HepG2 (cell line): ENCODE data around the gene PCAT6. TPM values are rescaled to one million over a fixed set of nuclear protein-coding genes. Genes with fewer than 3 reads are reported as not detected.

Experiments
- BRD4 ChIP-seq: sonication (generic); formaldehyde crosslinking; IDR thresholded peaks from 2 replicates; pipeline ENCODE4 v1.4.0; 2020; ENCODE audit warnings: missing genetic modification reagents
- BRF2 ChIP-seq: sonication (generic); formaldehyde crosslinking; IDR thresholded peaks from 2 replicates; pipeline ENCODE4 v1.8.1; 2022; ENCODE audit warnings: mild to moderate bottlenecking, missing genetic modification reagents
- EED ChIP-seq: sonication (generic); formaldehyde crosslinking; IDR thresholded peaks from 2 replicates; pipeline ENCODE4 v1.5.0; 2020; ENCODE audit warnings: mild to moderate bottlenecking, missing genetic modification reagents
- FOSL2 ChIP-seq: sonication (generic); formaldehyde crosslinking; IDR thresholded peaks from 2 replicates; pipeline ENCODE4 v1.4.0; 2020; ENCODE audit warnings: missing genetic modification reagents
- MXI1 ChIP-seq: IDR thresholded peaks from 3 replicates; pipeline ENCODE4 v1.6.1; 2012; ENCODE audit warnings: low read depth, low read length, inconsistent platforms, borderline replicate concordance
- NCOR1 ChIP-seq: fragments of 200-600 bp; sonication (generic); IDR thresholded peaks from 2 replicates; pipeline ENCODE4 v1.7.0; 2017; ENCODE audit warnings: antibody characterized with exemption, low read length, borderline replicate concordance
- NFRKB ChIP-seq: fragments of 450-650 bp; IDR thresholded peaks from 2 replicates; pipeline ENCODE4 v1.6.1; 2017
- NONO ChIP-seq, 2 experiments: fragments of 450-650 bp in 1 of 2; sonication (generic) in 1 of 2; formaldehyde crosslinking in 1 of 2; IDR thresholded peaks in 1 of 2; conservative IDR thresholded peaks in 1 of 2; 2 replicates each; pipeline versions ENCODE4 v1.6.1 to v1.8.0; 2017 to 2022; ENCODE audit warnings: mild to moderate bottlenecking in 1 of 2, missing genetic modification reagents in 1 of 2, moderate library complexity in 1 of 2
- POGK ChIP-seq: sonication (generic); formaldehyde crosslinking; conservative IDR thresholded peaks from 2 replicates; pipeline ENCODE4 v1.8.0; 2022; ENCODE audit warnings: mild to moderate bottlenecking, moderate library complexity, missing genetic modification reagents
- PRDM4 ChIP-seq: sonication (generic); formaldehyde crosslinking; IDR thresholded peaks from 2 replicates; pipeline ENCODE4 v1.9.0; 2021; ENCODE audit warnings: missing genetic modification reagents, borderline replicate concordance
- RAD51 ChIP-seq: fragments of 450-650 bp; IDR thresholded peaks from 2 replicates; pipeline ENCODE4 v1.6.1; 2016; ENCODE audit warnings: borderline replicate concordance
- RFXAP ChIP-seq: sonication (generic); formaldehyde crosslinking; IDR thresholded peaks from 2 replicates; pipeline ENCODE4 v1.4.0; 2020; ENCODE audit warnings: missing genetic modification reagents, borderline replicate concordance
- SP140L ChIP-seq: sonication (generic); formaldehyde crosslinking; IDR thresholded peaks from 2 replicates; pipeline ENCODE4 v1.4.0; 2020; ENCODE audit warnings: missing genetic modification reagents, borderline replicate concordance
- SP2 ChIP-seq: sonication (generic); formaldehyde crosslinking; IDR thresholded peaks from 2 replicates; pipeline ENCODE4 v1.5.1; 2020; ENCODE audit warnings: mild to moderate bottlenecking, missing genetic modification reagents
- TBP ChIP-seq: sonication (generic); formaldehyde crosslinking; IDR thresholded peaks from 2 replicates; pipeline ENCODE4 v1.5.0; 2020; ENCODE audit warnings: missing genetic modification reagents
- ZNF280B ChIP-seq: sonication (generic); formaldehyde crosslinking; IDR thresholded peaks from 2 replicates; pipeline ENCODE4 v1.5.0; 2020; ENCODE audit warnings: missing genetic modification reagents, mild to moderate bottlenecking, borderline replicate concordance
- ZNF639 ChIP-seq: conservative IDR thresholded peaks from 2 replicates; pipeline ENCODE4 v1.6.1; 2018; ENCODE audit warnings: missing genetic modification reagents
- ZSCAN5A ChIP-seq: sonication (generic); formaldehyde crosslinking; IDR thresholded peaks from 2 replicates; pipeline ENCODE4 v1.8.0; 2022; ENCODE audit warnings: mild to moderate bottlenecking, missing genetic modification reagents, borderline replicate concordance
- polyA plus RNA-seq, 8 experiments: library from polyadenylated mRNA; depleted of rRNA in 3 of 8; stranded (reverse) in 7 of 8; unstranded in 1 of 8; fragments of >200 nt; fragmentation: Illumina TruSeq in 4 of 8; extraction: Trizol in 4 of 8; gene quantifications; 2 replicates each; pipeline versions ENCODE4 v1.2.1 to v1.2.3, GENCODE V29; 2011 to 2016; ENCODE audit warnings: low read depth in 4 of 8, missing spikeins in 1 of 8, mixed read lengths in 1 of 8; ENCODE audit not compliant: insufficient read depth in 1 of 8
- total RNA-seq, 5 experiments: library from RNA; depleted of rRNA; stranded (reverse); fragments of >200 nt; fragmentation: Illumina TruSeq; extraction: Trizol; gene quantifications; 2 replicates each; pipeline ENCODE4 v1.2.3, GENCODE V29; 2016; ENCODE audit warnings: low read depth in 1 of 5

PCAT6 gene
- total and polyA plus RNA-seq, 2 of the 13 experiments (the other 11 are each of a cell fraction or from before 2014, with no cell fraction given): 0.60 to 4.4 TPM

- TF ChIP-seq NCOR1 (no peak), POGK (CRISPR knock-in tag) (peak; percentile 69; the same call in 1 of the 2 replicates), ZSCAN5A (CRISPR knock-in tag) (no peak), NFRKB (no peak), RFXAP (CRISPR knock-in tag) (0 out of 2 replicates have a peak, but pooled peaks have one; percentile 66), RAD51 (no peak), SP140L (CRISPR knock-in tag) (no peak), SP2 (CRISPR knock-in tag) (peak; percentile 40; the same call in 1 of the 2 replicates), BRD4 (CRISPR knock-in tag) (0 out of 2 replicates have a peak, but pooled peaks have one; percentile 52), TBP (CRISPR knock-in tag) (no peak), ZNF639 (CRISPR knock-in tag) (no peak), NONO (IDR thresholded peaks at IDR 0.05) (no peak), NONO (CRISPR knock-in tag; conservative IDR thresholded peaks at IDR 0.05) (peak; percentile 67), BRF2 (CRISPR knock-in tag) (no peak), MXI1 (peak; percentile 63; the same call in 1 of the 3 replicates), EED (peak; percentile 72), FOSL2 (0 out of 2 replicates have a peak, but pooled peaks have one; percentile 42), PRDM4 (CRISPR knock-in tag) (no peak), ZNF280B (CRISPR knock-in tag) (peak; percentile 75; the same call in 1 of the 2 replicates)
Measured at GRCh38 chr1:202807926-202808757, 2.6 kb upstream of the PCAT6 start, which contains the start of gene KDM5B (continued).
